Measurements from ENCODE around the gene MRGPRD. TPM values are rescaled to one million over a fixed set of nuclear protein-coding genes. Genes with fewer than 3 reads are reported as not detected.

MRGPRD gene
- total RNA-seq, 1 donor from 2014 or later: not detected

- H3K9me3 ChIP-seq (ENCODE audit: low read depth): no peaks in the 10 kb centered on the region
- no peaks in the 10 kb centered on the region for H3K79me2 ChIP-seq (ENCODE audit: low read depth)
- H4K20me1 ChIP-seq (ENCODE audit: low read depth): no peaks in the 10 kb centered on the region
- no peak overlapping the region for H3K27ac ChIP-seq
- H3K4me2 ChIP-seq: no peak overlapping the region
- H3K4me1 Mint-ChIP-seq: peaks cover 5% of the 10 kb centered on the region
- no peak overlapping the region for H3K9ac ChIP-seq
- no peaks in the 10 kb centered on the region for H3K27me3 ChIP-seq
- H3K27me3 Mint-ChIP-seq (ENCODE audit: insufficient read depth, low read depth): peaks cover 9% of the 10 kb centered on the region
- DNase-seq (ENCODE audit: low spot score): no peak
- TF ChIP-seq EZH2 (IDR thresholded peaks at IDR 0.05): no peak
- no peak for TF ChIP-seq EZH2phosphoT487 (IDR thresholded peaks at IDR 0.05)
- no peak for TF ChIP-seq CTCF (IDR thresholded peaks at IDR 0.05)
- H2AFZ ChIP-seq (replicated peaks): no peak overlapping the region
- H3K4me3 ChIP-seq: no peak overlapping the region
- H3K4me3 Mint-ChIP-seq: no peak overlapping the region
- no peaks in the 10 kb centered on the region for H3K9me3 Mint-ChIP-seq
- H3K36me3 ChIP-seq: no peaks in the 10 kb centered on the region
- no peaks in the 10 kb centered on the region for H3K36me3 Mint-ChIP-seq
- H3K4me1 ChIP-seq: no peaks in the 10 kb centered on the region
- no peak overlapping the region for H3K27ac Mint-ChIP-seq
- no peaks in the 10 kb centered on the region for H3F3A ChIP-seq (ENCODE audit: low read depth)
Observed at GRCh38 chr11:68970921-68971636, 9.7 kb downstream of the MRGPRD start.

- no peak for TF ChIP-seq EZH2phosphoT487 (IDR thresholded peaks at IDR 0.05)
- TF ChIP-seq CTCF (IDR thresholded peaks at IDR 0.05): no peak
- no peak for TF ChIP-seq EZH2 (IDR thresholded peaks at IDR 0.05)
- Histone ChIP-seq H3K4me1 (no peaks in the 10 kb centered on the region), H3K4me3 (no peak overlapping the region), H2AFZ (replicated peaks) (no peak overlapping the region), H3K79me2 (ENCODE audit: low read depth) (no peaks in the 10 kb centered on the region), H3K9me3 (ENCODE audit: low read depth) (no peaks in the 10 kb centered on the region), H3K27me3 (no peaks in the 10 kb centered on the region), H3K4me2 (no peak overlapping the region), H4K20me1 (ENCODE audit: low read depth) (no peaks in the 10 kb centered on the region), H3F3A (ENCODE audit: low read depth) (no peaks in the 10 kb centered on the region), H3K27ac (no peak overlapping the region), H3K9ac (no peak overlapping the region), H3K36me3 (no peaks in the 10 kb centered on the region)
- DNase-seq (ENCODE audit: low spot score): no peak
- peaks cover 2% of the 10 kb centered on the region for H3K4me1 Mint-ChIP-seq
- H3K9me3 Mint-ChIP-seq: no peaks in the 10 kb centered on the region
- no peak overlapping the region for H3K4me3 Mint-ChIP-seq
- no peaks in the 10 kb centered on the region for H3K36me3 Mint-ChIP-seq
- H3K27me3 Mint-ChIP-seq (ENCODE audit: insufficient read depth, low read depth): peaks cover 8% of the 10 kb centered on the region
- H3K27ac Mint-ChIP-seq: no peak overlapping the region
Observed at GRCh38 chr11:68969386-68969785, 11.4 kb downstream of the MRGPRD start.

- Histone ChIP-seq H3K4me1 (no peaks in the 10 kb centered on the region), H3K9ac (no peak overlapping the region), H3K79me2 (ENCODE audit: low read depth) (no peaks in the 10 kb centered on the region), H3K9me3 (ENCODE audit: low read depth) (no peaks in the 10 kb centered on the region), H3K36me3 (no peaks in the 10 kb centered on the region), H3K4me2 (no peak overlapping the region), H3K27me3 (no peaks in the 10 kb centered on the region), H3F3A (ENCODE audit: low read depth) (no peaks in the 10 kb centered on the region), H3K27ac (no peak overlapping the region), H2AFZ (replicated peaks) (no peak overlapping the region), H3K4me3 (no peak overlapping the region), H4K20me1 (ENCODE audit: low read depth) (no peaks in the 10 kb centered on the region)
- Mint-ChIP-seq H3K4me1 (peaks cover 2% of the 10 kb centered on the region), H3K9me3 (peaks cover 7% of the 10 kb centered on the region), H3K27ac (no peak overlapping the region), H3K36me3 (no peaks in the 10 kb centered on the region), H3K4me3 (no peak overlapping the region), H3K27me3 (ENCODE audit: insufficient read depth, low read depth) (peaks cover 8% of the 10 kb centered on the region)
- DNase-seq (ENCODE audit: low spot score): no peak
- TF ChIP-seq EZH2phosphoT487 (IDR thresholded peaks at IDR 0.05): no peak
- no peak for TF ChIP-seq CTCF (IDR thresholded peaks at IDR 0.05)
- no peak for TF ChIP-seq EZH2 (IDR thresholded peaks at IDR 0.05)
Observed at GRCh38 chr11:68968306-68969250, 12.2 kb downstream of the MRGPRD start.

Data from neural progenitor cell (in vitro differentiated cells).